Loucy (cell line): ENCODE data around the gene PON2.

Source experiments
- CTCF ChIP-seq: fragments of 200-600 bp; sonication (generic); conservative IDR thresholded peaks from 2 replicates; pipeline ENCODE4 v1.5.1; 2014; ENCODE audit warnings: mild to moderate bottlenecking, antibody characterized with exemption, low read length
- EZH2phosphoT487 ChIP-seq: fragments of 200-600 bp; IDR thresholded peaks from 2 replicates; pipeline ENCODE4 v1.6.1; 2018; ENCODE audit warnings: antibody characterized with exemption, mild to moderate bottlenecking, moderate library complexity, borderline replicate concordance

- TF ChIP-seq EZH2phosphoT487 (no peak), CTCF (no peak)
Measured at GRCh38 chr7:95432606-95433005, 2.2 kb downstream of the PON2 start.
